Body of pancreas (tissue), 4 donors: ENCODE results near the gene SH3PXD2A. TPM values are rescaled to one million over a fixed set of nuclear protein-coding genes. Genes with fewer than 3 reads are reported as not detected.

Experiments
- ATAC-seq: fragments of 150-250 bp; one replicate; pipeline ENCODE4 v1.9.1; 2016
- DNase-seq, 4 donors: peaks; one replicate each; pipeline ENCODE4 v3.0.0-alpha.2; 2019
- H3K27ac ChIP-seq, 4 donors: fragments of 200-600 bp; sonication (generic); 1 replicate in 3 of 4; 2 replicates in 1 of 4; pipeline versions ENCODE4 v1.5.1 to v1.6.1; 2016 to 2019; ENCODE audit warnings: mild to moderate bottlenecking in 1 of 4, mixed read lengths in 1 of 4, moderate library complexity in 1 of 4
- H3K27me3 ChIP-seq, 2 donors: fragments of 200-600 bp; sonication (generic); one replicate each; pipeline ENCODE4 v1.6.0; 2016; ENCODE audit warnings: mild to moderate bottlenecking in 1 of 2
- H3K36me3 ChIP-seq, 2 donors: fragments of 200-600 bp; sonication (generic); replicated peaks in 1 of 2; 2 replicates each; pipeline ENCODE4 v1.5.1; 2016; ENCODE audit warnings: low read depth in 2 of 2; ENCODE audit not compliant: insufficient read depth in 1 of 2
- H3K4me1 ChIP-seq: fragments of 200-600 bp; sonication (generic); one replicate; pipeline ENCODE4 v1.6.0; 2016
- H3K4me3 ChIP-seq, 2 donors: fragments of 200-600 bp; sonication (generic); 1 replicate in 1 of 2; 2 replicates in 1 of 2; pipeline ENCODE4 v1.5.1; 2016 to 2019
- H3K9me3 ChIP-seq, 3 donors: fragments of 200-600 bp; sonication (generic); 1 replicate in 2 of 3; 2 replicates in 1 of 3; pipeline ENCODE4 v1.5.1; 2016
- POLR2A ChIP-seq, 3 donors: fragments of 450-650 bp; IDR thresholded peaks; one replicate each; pipeline ENCODE4 v1.6.1; 2016; ENCODE audit warnings: antibody characterized with exemption in 3 of 3, mild to moderate bottlenecking in 2 of 3
- WGBS, 2 donors: methylation state at CpG; one replicate each; pipeline ENCODE4 v1.1.5; 2017; 5-methylcytosine and 5-hydroxymethylcytosine counted together
- intact Hi-C: fragments of 100-400 bp; cut with DNase I; formaldehyde crosslinking; loops from one replicate; pipeline ENCODE4 v1.15.1; 2023
- total RNA-seq, 2 donors: library from RNA; depleted of rRNA; stranded (reverse); fragments of >200 nt; gene quantifications; one replicate each; pipeline ENCODE4 v1.1.0, GENCODE V29; 2016
- TF ChIP-seq, protein P1 (sequence below), 7 experiments: fragments of 450-650 bp in 4 of 7; fragments of 200-600 bp in 3 of 7; sonication (generic) in 3 of 7; IDR thresholded peaks; one replicate each; pipeline ENCODE4 v1.5.1; 2016 to 2019; ENCODE audit warnings: antibody characterized with exemption in 7 of 7

The SH3PXD2A gene
- total RNA-seq, 2 donors from 2014 or later, result 7.3 to 9.9 TPM

DNA sequence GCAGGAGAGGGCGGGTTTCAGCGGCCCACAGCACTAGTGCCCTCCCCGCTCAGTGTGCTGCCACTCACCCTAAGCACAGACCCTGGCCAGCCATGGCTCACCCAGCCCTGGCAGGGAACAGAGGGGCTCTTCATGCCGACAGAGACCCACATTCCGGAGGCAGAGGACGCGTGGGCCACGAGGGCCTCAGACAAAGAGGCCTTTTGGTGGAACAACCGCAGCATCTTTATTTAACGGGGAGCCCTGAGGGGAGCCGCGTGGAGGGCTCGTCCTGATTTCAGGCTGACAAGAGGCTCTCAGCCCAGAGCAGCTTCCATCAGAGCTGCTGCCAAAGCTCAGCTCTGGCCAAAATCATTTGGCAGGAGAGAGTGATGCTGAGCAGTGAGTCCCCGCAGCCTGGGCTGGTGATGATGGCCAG lies 127.8 kb downstream of the SH3PXD2A start:
- Histone ChIP-seq H3K9me3 (no peaks in the 10 kb centered on the region), H3K36me3 (no peaks in the 10 kb centered on the region), H3K4me3 (no peak overlapping the region), H3K27me3 (no peaks in the 10 kb centered on the region), H3K27ac (no peak overlapping the region), H3K4me1 (peaks cover 6% of the 10 kb centered on the region)
- ATAC-seq, result no peak
- 56 to 81% methylated on average over 8 to 14 of the region's 14 CpGs for WGBS, 2 donors
- intact Hi-C loops, result no loop called here
- TF ChIP-seq, protein P1, sequence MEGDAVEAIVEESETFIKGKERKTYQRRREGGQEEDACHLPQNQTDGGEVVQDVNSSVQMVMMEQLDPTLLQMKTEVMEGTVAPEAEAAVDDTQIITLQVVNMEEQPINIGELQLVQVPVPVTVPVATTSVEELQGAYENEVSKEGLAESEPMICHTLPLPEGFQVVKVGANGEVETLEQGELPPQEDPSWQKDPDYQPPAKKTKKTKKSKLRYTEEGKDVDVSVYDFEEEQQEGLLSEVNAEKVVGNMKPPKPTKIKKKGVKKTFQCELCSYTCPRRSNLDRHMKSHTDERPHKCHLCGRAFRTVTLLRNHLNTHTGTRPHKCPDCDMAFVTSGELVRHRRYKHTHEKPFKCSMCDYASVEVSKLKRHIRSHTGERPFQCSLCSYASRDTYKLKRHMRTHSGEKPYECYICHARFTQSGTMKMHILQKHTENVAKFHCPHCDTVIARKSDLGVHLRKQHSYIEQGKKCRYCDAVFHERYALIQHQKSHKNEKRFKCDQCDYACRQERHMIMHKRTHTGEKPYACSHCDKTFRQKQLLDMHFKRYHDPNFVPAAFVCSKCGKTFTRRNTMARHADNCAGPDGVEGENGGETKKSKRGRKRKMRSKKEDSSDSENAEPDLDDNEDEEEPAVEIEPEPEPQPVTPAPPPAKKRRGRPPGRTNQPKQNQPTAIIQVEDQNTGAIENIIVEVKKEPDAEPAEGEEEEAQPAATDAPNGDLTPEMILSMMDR (IDR thresholded peaks at IDR 0.05), result no peak
- no peak for TF ChIP-seq POLR2A (IDR thresholded peaks at IDR 0.05)
- DNase-seq, result no peak

DNA sequence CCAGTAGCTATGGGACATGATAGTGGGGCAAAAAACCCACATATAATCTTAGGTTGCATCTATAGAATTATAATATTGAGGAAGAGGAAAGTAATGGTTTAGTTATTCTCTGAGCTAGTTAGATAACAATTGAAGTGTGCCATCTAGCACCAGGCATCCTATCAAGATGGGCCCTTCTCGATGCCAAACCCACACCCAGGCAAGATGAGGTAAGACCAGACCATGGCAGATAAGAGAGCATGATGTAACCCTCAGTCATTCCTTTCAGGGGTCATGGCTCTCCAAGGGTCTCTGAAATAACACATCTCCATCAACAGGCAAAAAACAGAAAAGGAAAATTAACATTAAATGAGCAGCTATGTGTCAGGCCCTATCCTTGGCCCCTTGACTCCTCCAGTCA lies 128.7 kb downstream of the SH3PXD2A start:
- no peaks in the 10 kb centered on the region for H3K27me3 ChIP-seq
- no peak overlapping the region for H3K4me3 ChIP-seq
- ATAC-seq, result no peak
- H3K4me1 ChIP-seq, result no peaks in the 10 kb centered on the region
- no peaks in the 10 kb centered on the region for H3K9me3 ChIP-seq
- no peak overlapping the region for H3K27ac ChIP-seq
- 82 to 83% methylated on average over 1 of the region's 1 CpG for WGBS, 2 donors
- intact Hi-C loops, result no loop called here
- H3K36me3 ChIP-seq, result no peaks in the 10 kb centered on the region
- no peak for TF ChIP-seq POLR2A (IDR thresholded peaks at IDR 0.05)
- TF ChIP-seq, protein P1 (IDR thresholded peaks at IDR 0.05), result no peak
- no peak for DNase-seq

DNA sequence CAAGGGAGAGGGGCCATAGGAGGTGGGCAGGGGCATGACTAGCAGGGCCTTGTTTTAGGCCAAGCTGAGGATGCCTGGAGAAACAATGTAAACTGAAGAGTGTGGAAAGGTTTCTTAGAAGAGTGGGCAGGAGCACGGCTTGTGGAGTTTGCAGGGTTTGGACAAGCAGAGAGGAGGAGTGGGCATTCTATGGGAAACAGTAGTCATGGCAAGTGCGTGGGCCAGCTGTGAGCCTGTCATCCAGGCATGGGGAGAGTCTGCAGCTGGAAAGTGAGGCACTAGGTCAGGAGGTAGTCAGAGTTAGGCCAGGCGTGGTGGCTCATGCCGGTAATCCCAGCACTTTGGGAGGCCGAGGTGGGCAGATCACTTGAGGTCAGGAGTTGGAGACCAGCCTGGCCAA lies 130.1 kb downstream of the SH3PXD2A start:
- Histone ChIP-seq H3K9me3 (no peaks in the 10 kb centered on the region), H3K27me3 (no peaks in the 10 kb centered on the region), H3K4me3 (no peak overlapping the region), H3K27ac (no peak overlapping the region), H3K36me3 (no peaks in the 10 kb centered on the region), H3K4me1 (no peaks in the 10 kb centered on the region)
- WGBS, 2 donors, result 91 to 98% methylated on average over 5 of the region's 5 CpGs
- ATAC-seq (no peak), DNase-seq (no peak)
- intact Hi-C loops, result no loop called here
- TF ChIP-seq, protein P1 (IDR thresholded peaks at IDR 0.05), result no peak

DNA sequence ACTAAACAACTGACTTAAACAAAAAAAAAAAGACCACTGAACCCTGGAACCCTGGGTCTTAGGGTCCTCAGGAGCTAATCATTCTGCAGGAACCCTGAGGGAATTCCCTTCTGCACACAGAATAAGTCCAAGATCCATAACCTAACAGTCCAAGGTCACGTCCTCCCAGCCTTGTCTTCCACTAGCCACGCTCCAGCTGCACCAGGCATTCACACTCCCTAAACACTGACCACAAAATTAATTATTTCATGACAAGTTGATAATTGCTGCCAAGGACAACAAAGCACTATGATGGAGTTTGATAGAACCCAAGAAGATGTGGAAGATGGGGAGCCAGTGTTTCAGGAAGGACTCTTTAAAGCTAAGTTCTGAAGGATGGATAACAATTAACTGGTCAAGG lies 130.6 kb downstream of the SH3PXD2A start:
- Histone ChIP-seq H3K27me3 (no peaks in the 10 kb centered on the region), H3K4me1 (no peaks in the 10 kb centered on the region), H3K4me3 (no peak overlapping the region), H3K36me3 (no peaks in the 10 kb centered on the region), H3K9me3 (no peaks in the 10 kb centered on the region), H3K27ac (no peak overlapping the region)
- DNase-seq (no peak), ATAC-seq (no peak)
- 58 to 81% methylated on average over 2 of the region's 2 CpGs for WGBS, 2 donors
- no peak for TF ChIP-seq POLR2A (IDR thresholded peaks at IDR 0.05)
- TF ChIP-seq, protein P1 (IDR thresholded peaks at IDR 0.05), result no peak
- intact Hi-C loops, result no loop called here

DNA sequence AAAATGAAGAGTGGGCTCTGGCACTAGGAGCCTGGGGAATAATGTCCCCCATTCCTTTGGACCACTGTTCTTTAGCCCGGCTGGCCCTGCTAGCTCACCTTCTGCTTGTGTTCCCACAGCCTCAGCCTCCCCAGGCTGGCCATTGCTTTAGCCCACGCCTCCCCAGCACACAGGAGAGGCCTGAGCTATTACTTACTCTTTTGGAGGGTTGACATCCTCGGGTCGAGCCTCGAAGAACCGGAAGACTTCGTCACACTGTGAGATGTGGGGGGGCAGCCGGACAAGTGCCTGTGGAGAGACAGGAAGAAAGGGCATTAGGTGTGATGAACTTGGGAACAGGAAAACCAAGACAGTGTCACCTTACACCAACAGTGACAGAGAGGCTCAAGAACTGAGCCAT lies 131.3 kb downstream of the SH3PXD2A start:
- H3K4me1 ChIP-seq, result no peaks in the 10 kb centered on the region
- no peak for DNase-seq
- 71 to 79% methylated on average over 8 of the region's 8 CpGs for WGBS, 2 donors

More for the DNA sequence above, 131.3 kb downstream of the SH3PXD2A start:
- TF ChIP-seq POLR2A (IDR thresholded peaks at IDR 0.05), result no peak
- TF ChIP-seq, protein P1 (IDR thresholded peaks at IDR 0.05), result no peak
- ATAC-seq, result no peak
- no peaks in the 10 kb centered on the region for H3K9me3 ChIP-seq
- no peak overlapping the region for H3K27ac ChIP-seq
- H3K36me3 ChIP-seq, result no peaks in the 10 kb centered on the region
- no peaks in the 10 kb centered on the region for H3K27me3 ChIP-seq
- intact Hi-C loops, result no loop called here
- no peak overlapping the region for H3K4me3 ChIP-seq
